HAP-1 (cell line): Measurements from ENCODE around the gene ARMCX4.
"Not testable (repeated sequence)": the region's sequence is repeated elsewhere in the genome, so short reads cannot be mapped to it uniquely, and the experiment has no call there.

Experiments used
- DNase-seq, 2 experiments: peaks; one replicate each; pipeline ENCODE4 v3.0.0-alpha.2; 2016 to 2020; ENCODE audit warnings: low spot score in 2 of 2
- H3K27me3 ChIP-seq: fragments of 250-450 bp; sonication (Bioruptor Pico); 2 replicates; pipeline ENCODE4 v1.5.1; 2020; ENCODE audit warnings: low read depth, mild to moderate bottlenecking, moderate library complexity
- H3K36me3 ChIP-seq: fragments of 250-450 bp; sonication (Bioruptor Pico); replicated peaks from 2 replicates; pipeline ENCODE4 v1.5.1; 2020; ENCODE audit warnings: mild to moderate bottlenecking
- H3K4me1 ChIP-seq: fragments of 250-450 bp; sonication (Bioruptor Pico); 2 replicates; pipeline ENCODE4 v1.5.1; 2020; ENCODE audit warnings: mild to moderate bottlenecking
- H3K4me3 ChIP-seq: fragments of 250-450 bp; sonication (Bioruptor Pico); 2 replicates; pipeline ENCODE4 v1.5.1; 2020; ENCODE audit warnings: mild to moderate bottlenecking, moderate library complexity
- H3K9me3 ChIP-seq: fragments of 250-450 bp; sonication (Bioruptor Pico); 2 replicates; pipeline ENCODE4 v1.5.1; 2020; ENCODE audit warnings: mild to moderate bottlenecking, moderate library complexity
- in situ Hi-C: fragments of 300-500 bp; cut with MboI; formaldehyde crosslinking; loops from 3 replicates; pipeline ENCODE4 v1.14.3; 2020; ENCODE audit warnings: low sequenced_read_pairs, inconsistent platforms, mixed read lengths

The ARMCX4 gene

DNA sequence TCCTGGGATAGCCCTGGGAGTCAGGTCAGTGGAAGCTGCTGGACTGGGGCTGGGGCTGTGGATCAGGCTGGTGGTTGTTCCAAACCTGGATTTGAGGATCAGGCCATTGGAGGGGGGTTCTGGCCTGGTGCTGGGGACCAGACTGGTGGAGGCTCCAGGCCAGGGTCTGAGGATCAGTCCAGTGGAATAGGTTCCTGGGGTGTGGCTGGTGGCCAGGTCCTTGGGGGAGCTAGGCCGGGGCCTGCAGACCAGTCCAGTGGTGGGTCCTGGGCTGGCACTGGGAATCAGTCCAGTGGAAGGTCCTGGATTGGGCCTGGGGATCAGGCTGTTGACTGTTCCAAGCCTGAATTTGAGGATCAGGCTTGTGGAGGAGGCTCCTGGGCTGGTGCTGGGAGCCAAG lies 8.0 kb downstream of the ARMCX4 start:
- Histone ChIP-seq H3K27me3 (no peaks in the 10 kb centered on the region), H3K9me3 (no peaks in the 10 kb centered on the region), H3K36me3 (no peaks in the 10 kb centered on the region), H3K4me3 (no peak overlapping the region), H3K4me1 (no peaks in the 10 kb centered on the region)
- DNase-seq: no peak
- in situ Hi-C loops: no loop called here

DNA sequence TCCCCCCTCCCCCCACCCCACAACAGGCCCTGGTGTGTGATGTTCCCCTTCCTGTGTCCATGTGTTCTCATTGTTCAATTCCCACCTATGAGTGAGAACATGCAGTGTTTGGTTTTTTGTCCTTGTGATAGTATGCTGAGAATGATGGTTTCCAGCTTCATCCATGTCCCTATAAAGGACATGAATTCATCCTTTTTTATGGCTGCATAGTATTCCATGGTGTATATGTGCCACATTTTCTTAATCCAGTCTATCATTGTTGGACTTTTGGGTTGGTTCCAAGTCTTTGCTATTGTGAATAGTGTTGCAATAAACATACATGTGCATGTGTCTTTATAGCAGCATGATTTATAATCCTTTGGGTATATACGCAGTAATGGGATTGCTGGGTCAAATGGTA lies 17.7 kb downstream of the ARMCX4 start:
- H3K4me3 ChIP-seq, H3K4me1 ChIP-seq, H3K27me3 ChIP-seq, DNase-seq, H3K36me3 ChIP-seq, H3K9me3 ChIP-seq, in situ Hi-C loops: not testable (repeated sequence)

DNA sequence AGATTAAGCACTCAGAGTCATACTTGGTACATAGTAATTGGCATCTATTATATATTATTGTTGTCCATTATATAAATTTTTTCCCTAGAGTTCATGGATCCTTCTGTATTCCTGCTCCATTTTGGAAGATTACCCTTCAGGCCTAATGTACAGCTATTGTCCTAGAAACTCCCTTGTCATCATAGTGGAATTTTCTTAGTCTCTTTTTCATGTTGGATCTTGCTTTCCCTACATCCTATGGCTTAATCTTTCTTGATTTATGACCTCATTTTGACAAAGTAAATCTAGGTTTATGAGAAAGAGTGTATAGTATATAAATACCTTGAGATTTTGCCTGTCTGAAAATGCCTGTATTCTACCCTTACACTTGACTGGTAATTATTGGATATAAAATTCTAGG lies 22.1 kb downstream of the ARMCX4 start:
- H3K36me3 ChIP-seq: no peaks in the 10 kb centered on the region
- no peaks in the 10 kb centered on the region for H3K9me3 ChIP-seq
- no peaks in the 10 kb centered on the region for H3K27me3 ChIP-seq
- in situ Hi-C loops: no loop called here
- H3K4me3 ChIP-seq: no peak overlapping the region
- DNase-seq: no peak
- no peaks in the 10 kb centered on the region for H3K4me1 ChIP-seq

DNA sequence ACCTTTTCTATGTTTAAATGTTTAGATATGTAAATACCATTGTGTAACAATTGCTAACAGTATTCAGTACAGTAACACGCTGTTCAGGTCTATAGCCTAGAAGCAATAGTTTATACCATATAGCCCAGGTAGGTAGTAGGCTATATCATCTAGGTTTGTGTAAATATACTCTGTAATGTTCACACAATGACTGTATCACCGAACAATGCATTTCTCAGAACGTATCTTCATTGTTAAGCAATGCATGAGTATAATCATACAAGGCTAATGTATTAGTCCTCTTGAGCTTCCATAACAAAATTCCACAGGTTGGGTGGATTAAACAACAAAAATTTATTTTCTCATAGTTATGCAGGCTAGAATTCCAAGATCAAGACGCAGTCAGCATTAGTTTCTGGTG lies 22.7 kb downstream of the ARMCX4 start:
- no peaks in the 10 kb centered on the region for H3K36me3 ChIP-seq
- H3K27me3 ChIP-seq: no peaks in the 10 kb centered on the region
- DNase-seq: no peak
- H3K4me1 ChIP-seq: no peaks in the 10 kb centered on the region
- H3K9me3 ChIP-seq: no peaks in the 10 kb centered on the region
- H3K4me3 ChIP-seq: no peak overlapping the region
- in situ Hi-C loops: no loop called here

DNA sequence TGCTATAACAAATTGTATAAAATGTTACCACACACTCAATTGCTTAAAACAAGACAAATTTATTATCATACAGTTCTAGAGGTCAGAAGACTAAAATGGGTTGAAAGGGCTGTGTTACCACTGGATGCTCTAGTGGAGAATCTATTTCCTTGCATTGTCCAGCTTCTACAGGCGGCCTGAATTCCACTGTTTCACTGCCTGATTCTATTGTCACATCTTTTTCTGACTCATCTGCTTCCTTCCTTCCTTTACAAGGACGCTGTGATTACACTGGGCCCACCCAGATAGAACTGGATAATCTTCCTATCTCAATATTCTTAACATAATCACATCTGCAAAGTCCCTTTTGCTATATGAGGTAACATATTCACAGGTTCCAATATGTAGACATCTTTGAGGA lies 45.7 kb downstream of the ARMCX4 start:
- in situ Hi-C loops: no loop called here
- Histone ChIP-seq H3K4me1 (no peaks in the 10 kb centered on the region), H3K9me3 (no peaks in the 10 kb centered on the region), H3K36me3 (no peaks in the 10 kb centered on the region), H3K27me3 (no peaks in the 10 kb centered on the region), H3K4me3 (no peak overlapping the region)
- no peak for DNase-seq
